H1 (cell line): ENCODE results near the gene PC. TPM values are rescaled to one million over a fixed set of nuclear protein-coding genes. Genes with fewer than 3 reads are reported as not detected.

Source experiments
- CTCF ChIA-PET: fragments of 300-600 bp; sonication (Branson Sonifier 250); formaldehyde crosslinking; loops from one replicate; lab custom pipeline; 2021; ENCODE audit not compliant: partially characterized antibody; lab: Charles Lee
- POLR2A ChIA-PET: fragments of 300-600 bp; sonication (Branson Sonifier 250); formaldehyde crosslinking; loops from one replicate; lab custom pipeline; 2021; ENCODE audit warnings: inconsistent platforms; ENCODE audit not compliant: partially characterized antibody; lab: Charles Lee
- DNase-seq, 2 experiments: peaks; one replicate each; pipeline versions ENCODE4 v3.0.0 to v3.0.0-alpha.2; 2010 to 2022; ENCODE audit warnings: low spot score in 2 of 2, low read depth in 1 of 2, mixed read lengths in 1 of 2
- FAIRE-seq: peaks from 2 replicates; lab custom pipeline; 2011; peaks lifted over from hg19 to GRCh38; lab: Jason Lieb, UNC
- H2AFZ ChIP-seq: 2 replicates; pipeline ENCODE4 v1.8.1; 2012; ENCODE audit warnings: low read length, inconsistent platforms
- H2AK5ac ChIP-seq: 2 replicates; pipeline ENCODE4 v1.6.1; 2013; ENCODE audit warnings: low read depth, low read length
- H2BK120ac ChIP-seq: replicated peaks from 2 replicates; pipeline ENCODE3; 2013; ENCODE audit warnings: low read depth, low read length, inconsistent platforms
- H2BK12ac ChIP-seq: 2 replicates; pipeline ENCODE4 v1.6.1; 2013; ENCODE audit warnings: low read depth, low read length
- H2BK15ac ChIP-seq: 2 replicates; pipeline ENCODE4 v1.6.1; 2013; ENCODE audit warnings: low read length
- H2BK20ac ChIP-seq: 2 replicates; pipeline ENCODE4 v1.6.1; 2013; ENCODE audit warnings: low read length
- H2BK5ac ChIP-seq: 2 replicates; pipeline ENCODE4 v1.6.1; 2013; ENCODE audit warnings: low read depth, low read length
- H3K14ac ChIP-seq: 2 replicates; pipeline ENCODE4 v1.6.1; 2013; ENCODE audit warnings: inconsistent platforms; ENCODE audit not compliant: insufficient read length
- H3K18ac ChIP-seq: 2 replicates; pipeline ENCODE4 v1.6.1; 2013; ENCODE audit warnings: low read length; ENCODE audit errors: extremely low read depth
- H3K23ac ChIP-seq: 2 replicates; pipeline ENCODE4 v1.6.1; 2013; ENCODE audit warnings: inconsistent platforms; ENCODE audit not compliant: insufficient read length
- H3K23me2 ChIP-seq: 2 replicates; pipeline ENCODE4 v1.6.1; 2013; ENCODE audit warnings: low read depth, low read length
- H3K27ac ChIP-seq: 2 replicates; pipeline ENCODE4 v1.6.1; 2011; ENCODE audit warnings: low read depth, low read length, inconsistent platforms
- H3K27me3 ChIP-seq, 4 experiments: replicated peaks in 1 of 4; 1 replicate in 1 of 4; 2 replicates in 3 of 4; pipeline versions ENCODE4 v1.6.1 to v1.8.1; 2011 to 2013; ENCODE audit warnings: low read length in 3 of 4, mild to moderate bottlenecking in 3 of 4, inconsistent platforms in 2 of 4, mixed read lengths in 2 of 4, moderate library complexity in 1 of 4; ENCODE audit not compliant: control insufficient read depth in 3 of 4, insufficient read depth in 3 of 4; ENCODE audit errors: extremely low read depth in 1 of 4
- H3K36me3 ChIP-seq, 4 experiments: 2 replicates each; pipeline versions ENCODE4 v1.6.1 to v1.8.1; 2011 to 2013; ENCODE audit warnings: mild to moderate bottlenecking in 4 of 4, low read length in 3 of 4, moderate library complexity in 2 of 4, control low read depth in 1 of 4, inconsistent platforms in 1 of 4; ENCODE audit not compliant: insufficient read depth in 4 of 4, control insufficient read depth in 2 of 4
- H3K4ac ChIP-seq: replicated peaks from 2 replicates; pipeline ENCODE3; 2013; ENCODE audit warnings: low read length, low read depth, mixed read lengths, inconsistent platforms; ENCODE audit not compliant: insufficient read length
- H3K4me1 ChIP-seq, 4 experiments: replicated peaks in 1 of 4; 1 replicate in 1 of 4; 2 replicates in 3 of 4; pipeline versions ENCODE4 v1.6.1 to v1.8.1; 2011 to 2013; ENCODE audit warnings: low read length in 3 of 4, inconsistent platforms in 2 of 4, mixed read lengths in 1 of 4; ENCODE audit not compliant: insufficient read depth in 4 of 4, control insufficient read depth in 3 of 4
- H3K4me2 ChIP-seq, 2 experiments: 2 replicates each; pipeline versions ENCODE4 v1.6.1 to v1.8.1; 2011 to 2013; ENCODE audit warnings: low read depth in 2 of 2, low read length in 2 of 2, control low read depth in 1 of 2, inconsistent platforms in 1 of 2, mild to moderate bottlenecking in 1 of 2; ENCODE audit not compliant: insufficient read depth in 1 of 2
- H3K4me3 ChIP-seq, 4 experiments: fragments of 200-600, 300-600 bp in 1 of 4; sonication (generic), shearing (Covaris generic), sonication (Bioruptor Twin) in 1 of 4; 2 replicates each; pipeline versions ENCODE4 v1.5.1 to v1.8.1; 2011 to 2016; ENCODE audit warnings: low read length in 4 of 4, low read depth in 3 of 4, control low read depth in 2 of 4, inconsistent platforms in 2 of 4, mild to moderate bottlenecking in 2 of 4, mixed read lengths in 1 of 4, moderate library complexity in 1 of 4; ENCODE audit not compliant: insufficient read depth in 2 of 4; ENCODE audit errors: extremely low read depth in 1 of 4
- H3K56ac ChIP-seq: replicated peaks from 2 replicates; pipeline ENCODE3; 2013; ENCODE audit warnings: low read depth, mild to moderate bottlenecking, mixed read lengths, low read length, inconsistent platforms; ENCODE audit not compliant: insufficient read length
- H3K79me1 ChIP-seq: 2 replicates; pipeline ENCODE4 v1.6.1; 2013; ENCODE audit warnings: low read depth, low read length, control low read depth
- H3K79me2 ChIP-seq, 2 experiments: 2 replicates each; pipeline versions ENCODE4 v1.6.1 to v1.8.1; 2012 to 2013; ENCODE audit warnings: low read length in 2 of 2, mild to moderate bottlenecking in 2 of 2, inconsistent platforms in 1 of 2; ENCODE audit not compliant: insufficient read depth in 2 of 2, control insufficient read depth in 1 of 2
- H3K9ac ChIP-seq, 4 experiments: replicated peaks in 1 of 4; 1 replicate in 1 of 4; 2 replicates in 3 of 4; pipeline versions ENCODE4 v1.6.1 to v1.8.1; 2011 to 2013; ENCODE audit warnings: low read depth in 3 of 4, low read length in 3 of 4, control low read depth in 2 of 4, mild to moderate bottlenecking in 2 of 4, moderate library complexity in 2 of 4, inconsistent platforms in 1 of 4; ENCODE audit errors: extremely low read depth in 1 of 4
- H3K9me3 ChIP-seq, 2 experiments: 2 replicates each; pipeline versions ENCODE4 v1.6.1 to v1.8.1; 2012 to 2013; ENCODE audit warnings: mild to moderate bottlenecking in 2 of 2, moderate library complexity in 2 of 2, control low read depth in 1 of 2, inconsistent platforms in 1 of 2, low read depth in 1 of 2, low read length in 1 of 2, mixed read lengths in 1 of 2; ENCODE audit not compliant: insufficient read depth in 2 of 2
- H4K20me1 ChIP-seq, 2 experiments: replicated peaks in 1 of 2; 2 replicates each; pipeline versions ENCODE3 to v1.8.1; 2011 to 2013; ENCODE audit warnings: inconsistent platforms in 2 of 2, low read length in 2 of 2, mild to moderate bottlenecking in 1 of 2; ENCODE audit not compliant: insufficient read depth in 2 of 2, control insufficient read depth in 1 of 2
- H4K5ac ChIP-seq: 2 replicates; pipeline ENCODE4 v1.6.1; 2013; ENCODE audit warnings: low read length, low read depth, mixed read lengths, inconsistent platforms; ENCODE audit not compliant: insufficient read length
- H4K8ac ChIP-seq: 2 replicates; pipeline ENCODE4 v1.8.0; 2013; ENCODE audit warnings: mild to moderate bottlenecking, moderate library complexity, low read length, inconsistent platforms; ENCODE audit not compliant: insufficient read depth; ENCODE audit errors: extremely low read depth
- H4K91ac ChIP-seq: replicated peaks from 2 replicates; pipeline ENCODE3; 2013; ENCODE audit warnings: low read length, mixed read lengths, inconsistent platforms; ENCODE audit not compliant: insufficient read length
- HDAC6 ChIP-seq: IDR thresholded peaks from one replicate; pipeline ENCODE4 v1.7.1; 2012; ENCODE audit warnings: low read depth, mild to moderate bottlenecking, inconsistent platforms, low read length, moderate library complexity
- POLR2AphosphoS5 ChIP-seq: IDR thresholded peaks from 2 replicates; pipeline ENCODE4 v1.6.1; 2011; ENCODE audit warnings: low read depth, low read length
- RAD21 ChIP-seq, 2 experiments: IDR thresholded peaks in 1 of 2; conservative IDR thresholded peaks in 1 of 2; 2 replicates each; pipeline ENCODE4 v1.6.1; 2011; ENCODE audit warnings: low read depth in 2 of 2, low read length in 2 of 2, improper control_type of control experiment in 1 of 2, inconsistent platforms in 1 of 2, mild to moderate bottlenecking in 1 of 2, moderate library complexity in 1 of 2
- RXRA ChIP-seq: IDR thresholded peaks from 2 replicates; pipeline ENCODE4 v1.6.1; 2011; ENCODE audit warnings: low read depth, mild to moderate bottlenecking, low read length, moderate library complexity; ENCODE audit not compliant: insufficient read depth
- SIN3A ChIP-seq, 2 experiments: IDR thresholded peaks in 1 of 2; conservative IDR thresholded peaks in 1 of 2; 2 replicates each; pipeline ENCODE4 v1.6.1; 2011 to 2012; ENCODE audit warnings: low read length in 2 of 2, improper control_type of control experiment in 1 of 2, low read depth in 1 of 2, mild to moderate bottlenecking in 1 of 2
- SIX5 ChIP-seq: IDR thresholded peaks from 2 replicates; pipeline ENCODE4 v1.6.1; 2011; ENCODE audit warnings: mild to moderate bottlenecking, low read depth, low read length
- SP2 ChIP-seq: IDR thresholded peaks from 2 replicates; pipeline ENCODE4 v1.6.1; 2012; ENCODE audit warnings: mild to moderate bottlenecking, low read length, inconsistent platforms
- WGBS, 2 experiments: shearing (Covaris generic) in 1 of 2; methylation state at CpG; one replicate each; pipeline versions ENCODE4 v1.1.6 to v1.1.7; 2013 to 2015; ENCODE audit warnings: low lambda C conversion rate in 2 of 2, mixed read lengths in 2 of 2, inconsistent platforms in 1 of 2, low coverage in 1 of 2, missing lambda C conversion rate in 1 of 2; ENCODE audit not compliant: insufficient replicate concordance in 2 of 2, insufficient coverage in 1 of 2, insufficient read length in 1 of 2; ENCODE audit errors: extremely low coverage in 1 of 2, missing lambda C conversion rate in 1 of 2; 5-methylcytosine and 5-hydroxymethylcytosine counted together
- polyA plus RNA-seq, 7 experiments: library from polyadenylated mRNA; depleted of rRNA in 3 of 7; stranded (reverse) in 5 of 7; unstranded in 2 of 7; fragments of >200 nt in 5 of 7; fragments of 200-250 nt in 2 of 7; gene quantifications; 1 replicate in 5 of 7; 2 replicates in 1 of 7; 4 replicates in 1 of 7; pipeline versions ENCODE4 v1.2.1 to v1.2.3, GENCODE V29; 2011 to 2013; ENCODE audit warnings: missing spikeins in 2 of 7, mixed read lengths in 2 of 7
- total RNA-seq: library from RNA; stranded (reverse); fragmentation: NEBNext Ultra II Directional; extraction: Animal tissue kit (Norgen Biotek cat#: 25700); gene quantifications from 2 replicates; pipeline ENCODE4 v1.2.1, GENCODE V29; 2021

The PC gene
- total and polyA plus RNA-seq, 2 of the 8 experiments (the other 6 are each of a cell fraction or from before 2014, with no cell fraction given) = 11.5 to 27.5 TPM

DNA sequence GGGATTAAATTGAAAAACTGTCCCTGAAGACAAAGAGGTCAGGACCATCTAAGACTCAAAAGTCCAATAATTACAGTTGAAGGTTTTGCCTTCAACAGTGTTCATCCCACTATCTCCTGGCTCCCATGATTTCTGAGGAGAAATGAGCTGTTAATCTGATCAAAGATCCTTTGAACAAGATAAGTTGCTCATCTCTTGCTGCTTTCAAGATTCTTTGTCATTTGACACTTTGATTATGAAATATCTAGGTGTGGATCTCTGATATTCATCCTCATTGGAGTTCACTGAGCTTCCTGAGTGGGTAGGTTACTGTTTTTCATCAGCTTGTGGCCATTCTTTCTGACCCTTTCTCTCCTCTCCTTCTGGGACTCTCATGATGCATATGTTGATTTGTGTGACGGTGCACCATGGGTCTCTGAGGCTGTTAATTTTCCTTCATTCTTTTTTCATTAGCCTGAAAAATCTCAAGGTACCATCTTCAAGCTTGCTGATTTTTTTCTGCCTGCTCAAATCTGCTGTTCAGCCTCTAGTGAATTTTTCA is 20.9 kb downstream of the PC start:
- Histone ChIP-seq H3K4me2 (no peak overlapping the region), H2AK5ac (no peak overlapping the region)
- CTCF ChIA-PET = interaction anchor here (1.1 to 1.3 kb wide), 3 partner anchors 22 to 53 kb away, joined by 3 to 5 read pairs (median 4); no protein-coding TSS in a partner anchor
- no peak for TF ChIP-seq SIN3A (conservative IDR thresholded peaks at IDR 0.05 in 1 of 2, IDR thresholded peaks at IDR 0.05 in 1 of 2; ENCODE audit: low read depth in 1 of 2, low read length in 2 of 2)
- no peak for TF ChIP-seq RXRA
- no peak for TF ChIP-seq RAD21 (IDR thresholded peaks at IDR 0.05 in 1 of 2, conservative IDR thresholded peaks at IDR 0.05 in 1 of 2; ENCODE audit: low read depth in 2 of 2, low read length in 2 of 2)
- TF ChIP-seq HDAC6 = no peak
- no peak for TF ChIP-seq POLR2AphosphoS5
- no peak for TF ChIP-seq SP2
- TF ChIP-seq SIX5 = no peak

More for the DNA sequence above, 20.9 kb downstream of the PC start:
- no peak overlapping the region for H4K5ac ChIP-seq
- DNase-seq = no peak
- H2BK120ac ChIP-seq = no peak overlapping the region
- POLR2A ChIA-PET = interaction anchor here (0.6 kb wide), 1 partner anchor 12 kb away, joined by 3 read pairs; no protein-coding TSS in a partner anchor
- no peaks in the 10 kb centered on the region for H3K79me2 ChIP-seq
- H3K56ac ChIP-seq = no peak overlapping the region
- no peaks in the 10 kb centered on the region for H3K9me3 ChIP-seq
- no peak overlapping the region for H2BK20ac ChIP-seq
- no peak overlapping the region for H2BK15ac ChIP-seq
- H2BK5ac ChIP-seq = no peak overlapping the region
- no peak for FAIRE-seq
- no peak overlapping the region for H4K91ac ChIP-seq
- H3K23ac ChIP-seq = no peak overlapping the region
- WGBS, 2 experiments = 83% methylated on average over 1 of the region's 1 CpG; no CpG with 5 or more reads in 1 of the 2 experiments
- no peak overlapping the region for H2AFZ ChIP-seq
- no peaks in the 10 kb centered on the region for H3K36me3 ChIP-seq
- H3K9ac ChIP-seq = no peak overlapping the region
- H3K18ac ChIP-seq = no peak overlapping the region
- no peaks in the 10 kb centered on the region for H3K4me1 ChIP-seq
- no peaks in the 10 kb centered on the region for H3K23me2 ChIP-seq
- H3K4me3 ChIP-seq = no peak overlapping the region
- no peak overlapping the region for H3K4ac ChIP-seq
- no peak overlapping the region for H4K8ac ChIP-seq
- no peaks in the 10 kb centered on the region for H3K27me3 ChIP-seq
- no peaks in the 10 kb centered on the region for H4K20me1 ChIP-seq
- no peak overlapping the region for H3K14ac ChIP-seq
- no peaks in the 10 kb centered on the region; the same call in 1 of the 2 replicates for H3K79me1 ChIP-seq
- H3K27ac ChIP-seq = no peak overlapping the region
- no peak overlapping the region for H2BK12ac ChIP-seq
